MM.1S (cell line): ENCODE data around the gene LRATD1.

Source experiments
- DNase-seq: peaks from one replicate; pipeline ENCODE4 v3.0.0-alpha.2; 2015
- H2AFZ ChIP-seq: fragments of 300-600 bp; sonication (generic); 2 replicates; pipeline ENCODE4 v1.6.0; 2016; ENCODE audit warnings: antibody characterized with exemption, low read length
- H3F3A ChIP-seq: fragments of 300-600 bp; sonication (generic); 2 replicates; pipeline ENCODE4 v1.6.1; 2016; ENCODE audit warnings: mild to moderate bottlenecking, antibody characterized with exemption, low read length, moderate library complexity, mixed read lengths; ENCODE audit not compliant: insufficient read depth
- H3K27ac ChIP-seq: fragments of 300-600 bp; sonication (generic); 2 replicates; pipeline ENCODE4 v1.5.1; 2016; ENCODE audit warnings: mild to moderate bottlenecking, low read length
- H3K27me3 ChIP-seq: fragments of 300-600 bp; sonication (generic); replicated peaks from 2 replicates; pipeline ENCODE4 v1.6.0; 2016; ENCODE audit warnings: low read length; ENCODE audit not compliant: insufficient read depth
- H3K36me3 ChIP-seq: fragments of 300-600 bp; sonication (generic); replicated peaks from 2 replicates; pipeline ENCODE4 v1.6.1; 2016; ENCODE audit warnings: mild to moderate bottlenecking, low read length, mixed read lengths; ENCODE audit not compliant: insufficient read depth
- H3K4me1 ChIP-seq: fragments of 300-600 bp; sonication (generic); 2 replicates; pipeline ENCODE4 v1.6.1; 2016; ENCODE audit warnings: low read length, mixed read lengths
- H3K4me2 ChIP-seq: fragments of 300-600 bp; sonication (generic); 2 replicates; pipeline ENCODE4 v1.6.0; 2016; ENCODE audit warnings: low read depth, low read length
- H3K4me3 ChIP-seq: fragments of 300-600 bp; sonication (generic); 2 replicates; pipeline ENCODE4 v1.5.1; 2016; ENCODE audit warnings: low read length, mixed read lengths
- H3K79me2 ChIP-seq: fragments of 300-600 bp; sonication (generic); 2 replicates; pipeline ENCODE4 v1.6.1; 2016; ENCODE audit warnings: mixed run types, low read length, mixed read lengths
- H3K9ac ChIP-seq: fragments of 300-600 bp; sonication (generic); 2 replicates; pipeline ENCODE4 v1.6.1; 2016; ENCODE audit warnings: low read length, mixed read lengths
- H3K9me2 ChIP-seq: fragments of 300-600 bp; sonication (generic); replicated peaks from 2 replicates; pipeline ENCODE4 v1.6.1; 2016; ENCODE audit warnings: mild to moderate bottlenecking, low read length, mixed read lengths; ENCODE audit not compliant: insufficient read depth
- H3K9me3 ChIP-seq: fragments of 300-600 bp; sonication (generic); replicated peaks from 2 replicates; pipeline ENCODE4 v1.6.1; 2016; ENCODE audit warnings: mild to moderate bottlenecking, low read length, mixed read lengths; ENCODE audit not compliant: insufficient read depth
- H4K20me1 ChIP-seq: fragments of 300-600 bp; sonication (generic); 2 replicates; pipeline ENCODE4 v1.6.1; 2016; ENCODE audit warnings: mild to moderate bottlenecking, low read length, moderate library complexity, mixed read lengths; ENCODE audit not compliant: insufficient read depth
- EZH2 ChIP-seq: fragments of 300-600 bp; sonication (generic); optimal IDR thresholded peaks from 2 replicates; pipeline ENCODE3; 2017; ENCODE audit warnings: low read depth, mild to moderate bottlenecking, antibody characterized with exemption, low read length, mixed read lengths
- EZH2phosphoT487 ChIP-seq: fragments of 300-600 bp; sonication (generic); IDR thresholded peaks from 2 replicates; pipeline ENCODE4 v1.6.1; 2018; ENCODE audit warnings: antibody characterized with exemption, low read length
- TF ChIP-seq, protein P1 (sequence below): fragments of 300-600 bp; sonication (generic); IDR thresholded peaks from 2 replicates; pipeline ENCODE4 v1.5.1; 2016; ENCODE audit warnings: antibody characterized with exemption, low read length, mixed read lengths

LRATD1 gene

DNA sequence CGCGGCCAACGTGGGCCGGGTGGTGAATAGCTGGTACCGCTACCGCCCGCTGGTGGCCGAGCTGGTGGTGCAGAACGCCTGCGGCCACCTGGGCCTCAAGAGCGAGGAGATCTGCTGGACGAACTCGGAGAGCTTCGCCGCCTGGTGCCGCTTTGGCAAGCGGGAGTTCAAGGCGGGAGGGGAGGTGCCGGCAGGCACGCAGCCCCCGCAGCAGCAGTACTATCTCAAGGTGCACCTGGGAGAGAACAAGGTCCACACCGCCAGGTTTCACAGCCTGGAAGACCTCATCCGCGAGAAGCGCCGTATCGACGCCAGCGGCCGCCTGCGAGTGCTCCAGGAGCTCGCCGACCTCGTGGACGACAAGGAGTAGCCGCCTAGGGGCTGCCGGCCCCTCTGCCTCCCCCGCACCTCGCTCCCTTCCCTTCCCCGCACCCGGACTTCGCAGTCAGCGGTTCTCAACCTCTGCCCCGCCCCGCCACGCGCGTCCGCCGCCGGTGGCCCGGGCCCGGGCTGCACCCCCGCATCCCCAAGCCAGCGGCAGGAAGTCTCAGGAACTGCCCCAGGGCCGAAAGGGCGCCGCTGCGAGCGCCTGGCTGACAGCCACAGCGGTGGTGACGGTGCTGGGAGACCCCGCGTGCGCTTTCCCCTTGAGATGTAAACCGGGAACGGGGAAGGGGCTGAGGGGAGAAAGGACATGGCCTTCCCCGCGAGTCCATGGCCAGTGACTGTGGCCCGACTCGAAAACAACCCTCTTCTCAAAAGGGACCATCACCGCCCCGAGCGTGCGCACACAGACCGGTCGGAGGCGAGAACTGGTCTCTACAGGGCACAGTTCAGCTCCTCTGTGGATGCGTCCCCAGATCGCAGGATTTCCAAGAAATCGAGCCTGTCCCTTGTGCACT lies 2.2 kb downstream of the LRATD1 start:
- no peak overlapping the region for H3K27ac ChIP-seq
- H3F3A ChIP-seq, result no peaks in the 10 kb centered on the region
- no peak for TF ChIP-seq EZH2phosphoT487
- no peak for TF ChIP-seq EZH2
- TF ChIP-seq, protein P1, sequence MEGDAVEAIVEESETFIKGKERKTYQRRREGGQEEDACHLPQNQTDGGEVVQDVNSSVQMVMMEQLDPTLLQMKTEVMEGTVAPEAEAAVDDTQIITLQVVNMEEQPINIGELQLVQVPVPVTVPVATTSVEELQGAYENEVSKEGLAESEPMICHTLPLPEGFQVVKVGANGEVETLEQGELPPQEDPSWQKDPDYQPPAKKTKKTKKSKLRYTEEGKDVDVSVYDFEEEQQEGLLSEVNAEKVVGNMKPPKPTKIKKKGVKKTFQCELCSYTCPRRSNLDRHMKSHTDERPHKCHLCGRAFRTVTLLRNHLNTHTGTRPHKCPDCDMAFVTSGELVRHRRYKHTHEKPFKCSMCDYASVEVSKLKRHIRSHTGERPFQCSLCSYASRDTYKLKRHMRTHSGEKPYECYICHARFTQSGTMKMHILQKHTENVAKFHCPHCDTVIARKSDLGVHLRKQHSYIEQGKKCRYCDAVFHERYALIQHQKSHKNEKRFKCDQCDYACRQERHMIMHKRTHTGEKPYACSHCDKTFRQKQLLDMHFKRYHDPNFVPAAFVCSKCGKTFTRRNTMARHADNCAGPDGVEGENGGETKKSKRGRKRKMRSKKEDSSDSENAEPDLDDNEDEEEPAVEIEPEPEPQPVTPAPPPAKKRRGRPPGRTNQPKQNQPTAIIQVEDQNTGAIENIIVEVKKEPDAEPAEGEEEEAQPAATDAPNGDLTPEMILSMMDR, result peak; percentile 19
- no peaks in the 10 kb centered on the region for H3K9me2 ChIP-seq
- H3K9me3 ChIP-seq, result no peaks in the 10 kb centered on the region
- H3K9ac ChIP-seq, result no peak overlapping the region
- H3K4me3 ChIP-seq, result no peak overlapping the region
- peak; percentile 31 for DNase-seq
- no peaks in the 10 kb centered on the region for H3K27me3 ChIP-seq
- H3K4me2 ChIP-seq, result no peak overlapping the region
- H3K79me2 ChIP-seq, result no peaks in the 10 kb centered on the region
- H3K36me3 ChIP-seq, result no peaks in the 10 kb centered on the region
- no peaks in the 10 kb centered on the region for H3K4me1 ChIP-seq
- H2AFZ ChIP-seq, result no peak overlapping the region
- no peaks in the 10 kb centered on the region for H4K20me1 ChIP-seq

DNA sequence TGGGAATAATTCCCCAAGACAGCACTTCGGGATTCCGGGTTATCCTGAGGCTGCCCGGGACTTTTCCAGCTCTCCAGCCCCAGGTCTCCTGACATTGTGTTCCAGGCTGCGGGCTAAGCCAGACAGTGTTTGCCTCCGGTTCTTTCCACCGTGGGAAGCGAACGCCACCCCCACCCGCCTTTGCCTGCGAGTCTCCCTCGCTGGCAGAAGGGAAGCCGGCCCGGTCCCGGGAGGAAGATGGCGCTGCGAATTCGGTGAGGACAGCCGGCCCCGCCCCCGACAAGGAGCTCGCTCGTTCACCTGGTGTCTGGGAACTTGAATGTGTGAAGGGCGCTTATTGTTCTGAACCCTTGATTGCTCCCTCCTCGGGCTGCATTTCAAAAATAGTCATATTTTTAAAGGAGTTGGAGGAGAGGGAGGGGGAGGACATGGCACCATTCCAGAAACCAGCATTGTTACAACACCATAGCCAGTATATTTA lies 2.9 kb downstream of the LRATD1 start:
- H3K9me2 ChIP-seq, result no peaks in the 10 kb centered on the region
- H3K27me3 ChIP-seq, result no peaks in the 10 kb centered on the region
- H3K36me3 ChIP-seq, result no peaks in the 10 kb centered on the region
- no peak overlapping the region for H3K27ac ChIP-seq
- H3F3A ChIP-seq, result no peaks in the 10 kb centered on the region
- no peak overlapping the region for H3K4me2 ChIP-seq
- H2AFZ ChIP-seq, result no peak overlapping the region
- H4K20me1 ChIP-seq, result no peaks in the 10 kb centered on the region
- DNase-seq, result no peak
- no peaks in the 10 kb centered on the region for H3K9me3 ChIP-seq
- no peak overlapping the region for H3K9ac ChIP-seq
- H3K4me1 ChIP-seq, result no peaks in the 10 kb centered on the region
- H3K79me2 ChIP-seq, result no peaks in the 10 kb centered on the region
- no peak overlapping the region for H3K4me3 ChIP-seq
- TF ChIP-seq EZH2phosphoT487, result no peak
- TF ChIP-seq, protein P1, result no peak
- TF ChIP-seq EZH2, result no peak

DNA sequence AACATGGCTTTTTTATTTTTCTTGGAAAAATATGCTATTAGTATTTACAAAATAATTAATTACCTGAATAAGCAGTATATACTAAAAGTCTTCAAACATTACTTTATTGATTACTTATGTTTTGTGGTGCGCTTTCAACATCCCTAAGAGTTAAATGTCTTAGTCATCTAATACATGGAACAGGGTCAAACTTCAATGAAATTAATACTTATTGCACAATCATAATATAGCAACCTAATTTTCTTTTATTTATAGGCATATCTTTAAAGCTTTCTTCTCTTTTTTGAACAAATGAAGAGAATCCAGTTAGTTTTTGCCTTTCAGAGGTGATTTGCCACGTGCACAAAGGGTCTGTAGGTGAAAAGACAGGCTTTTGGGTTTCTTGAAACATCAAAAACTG lies 6.0 kb downstream of the LRATD1 start:
- TF ChIP-seq EZH2phosphoT487, result no peak

DNA sequence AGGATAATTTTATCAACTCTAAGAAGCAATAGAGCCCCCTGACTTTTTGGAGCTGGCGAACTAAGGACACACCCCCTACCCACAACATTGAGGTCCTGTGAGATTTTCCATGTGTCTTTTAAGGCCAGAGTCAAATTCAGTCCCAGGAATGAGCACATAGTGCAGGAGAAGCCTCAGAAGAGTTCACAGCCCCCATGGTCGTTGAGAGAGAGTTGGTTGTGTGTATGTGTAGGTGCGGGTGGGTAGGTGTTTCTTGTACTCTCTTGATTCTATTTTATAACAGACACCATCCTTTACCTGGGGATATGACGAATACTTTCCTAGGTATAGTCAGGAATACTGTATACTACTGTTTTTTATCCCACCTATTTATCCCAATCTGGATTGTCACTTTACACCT lies 8.6 kb downstream of the LRATD1 start:
- Histone ChIP-seq H3K36me3 (no peaks in the 10 kb centered on the region), H3K27me3 (no peaks in the 10 kb centered on the region), H3K4me1 (no peaks in the 10 kb centered on the region), H3K9ac (no peak overlapping the region), H3K79me2 (no peaks in the 10 kb centered on the region), H3K9me3 (no peaks in the 10 kb centered on the region), H3K9me2 (no peaks in the 10 kb centered on the region), H3K4me2 (no peak overlapping the region), H3K27ac (no peak overlapping the region), H3K4me3 (no peak overlapping the region), H4K20me1 (no peaks in the 10 kb centered on the region), H2AFZ (no peak overlapping the region), H3F3A (no peaks in the 10 kb centered on the region)
- TF ChIP-seq, protein P1, result no peak
- TF ChIP-seq EZH2 (no peak), EZH2phosphoT487 (no peak)
- no peak for DNase-seq

More for the DNA sequence above, 6.0 kb downstream of the LRATD1 start:
- no peaks in the 10 kb centered on the region for H4K20me1 ChIP-seq
- DNase-seq, result no peak
- H3K4me1 ChIP-seq, result no peaks in the 10 kb centered on the region
- no peak overlapping the region for H2AFZ ChIP-seq
- H3K36me3 ChIP-seq, result no peaks in the 10 kb centered on the region
- no peaks in the 10 kb centered on the region for H3F3A ChIP-seq
- H3K9me3 ChIP-seq, result no peaks in the 10 kb centered on the region
- no peaks in the 10 kb centered on the region for H3K27me3 ChIP-seq
- H3K9me2 ChIP-seq, result no peaks in the 10 kb centered on the region
- no peak overlapping the region for H3K27ac ChIP-seq
- H3K4me2 ChIP-seq, result no peak overlapping the region
- no peak overlapping the region for H3K4me3 ChIP-seq
- no peak overlapping the region for H3K9ac ChIP-seq
- no peaks in the 10 kb centered on the region for H3K79me2 ChIP-seq
